H1 (cell line): Measurements from ENCODE around the gene TTC33. TPM values are rescaled to one million over a fixed set of nuclear protein-coding genes. Genes with fewer than 3 reads are reported as not detected.

ENCODE experiments used
- CTCF ChIA-PET: fragments of 300-600 bp; sonication (Branson Sonifier 250); formaldehyde crosslinking; loops from one replicate; lab custom pipeline; 2021; ENCODE audit not compliant: partially characterized antibody; lab: Charles Lee
- POLR2A ChIA-PET: fragments of 300-600 bp; sonication (Branson Sonifier 250); formaldehyde crosslinking; loops from one replicate; lab custom pipeline; 2021; ENCODE audit warnings: inconsistent platforms; ENCODE audit not compliant: partially characterized antibody; lab: Charles Lee
- DNase-seq, 2 experiments: peaks; one replicate each; pipeline versions ENCODE4 v3.0.0 to v3.0.0-alpha.2; 2010 to 2022; ENCODE audit warnings: low spot score in 2 of 2, low read depth in 1 of 2, mixed read lengths in 1 of 2
- FAIRE-seq: peaks from 2 replicates; lab custom pipeline; 2011; peaks lifted over from hg19 to GRCh38; lab: Jason Lieb, UNC
- H2AFZ ChIP-seq: 2 replicates; pipeline ENCODE4 v1.8.1; 2012; ENCODE audit warnings: low read length, inconsistent platforms
- H2AK5ac ChIP-seq: 2 replicates; pipeline ENCODE4 v1.6.1; 2013; ENCODE audit warnings: low read depth, low read length
- H2BK120ac ChIP-seq: replicated peaks from 2 replicates; pipeline ENCODE3; 2013; ENCODE audit warnings: low read depth, low read length, inconsistent platforms
- H2BK12ac ChIP-seq: 2 replicates; pipeline ENCODE4 v1.6.1; 2013; ENCODE audit warnings: low read depth, low read length
- H2BK15ac ChIP-seq: 2 replicates; pipeline ENCODE4 v1.6.1; 2013; ENCODE audit warnings: low read length
- H2BK20ac ChIP-seq: 2 replicates; pipeline ENCODE4 v1.6.1; 2013; ENCODE audit warnings: low read length
- H2BK5ac ChIP-seq: 2 replicates; pipeline ENCODE4 v1.6.1; 2013; ENCODE audit warnings: low read depth, low read length
- H3K14ac ChIP-seq: 2 replicates; pipeline ENCODE4 v1.6.1; 2013; ENCODE audit warnings: inconsistent platforms; ENCODE audit not compliant: insufficient read length
- H3K18ac ChIP-seq: 2 replicates; pipeline ENCODE4 v1.6.1; 2013; ENCODE audit warnings: low read length; ENCODE audit errors: extremely low read depth
- H3K23ac ChIP-seq: 2 replicates; pipeline ENCODE4 v1.6.1; 2013; ENCODE audit warnings: inconsistent platforms; ENCODE audit not compliant: insufficient read length
- H3K23me2 ChIP-seq: 2 replicates; pipeline ENCODE4 v1.6.1; 2013; ENCODE audit warnings: low read depth, low read length
- H3K27ac ChIP-seq: 2 replicates; pipeline ENCODE4 v1.6.1; 2011; ENCODE audit warnings: low read depth, low read length, inconsistent platforms
- H3K27me3 ChIP-seq, 4 experiments: replicated peaks in 1 of 4; 1 replicate in 1 of 4; 2 replicates in 3 of 4; pipeline versions ENCODE4 v1.6.1 to v1.8.1; 2011 to 2013; ENCODE audit warnings: low read length in 3 of 4, mild to moderate bottlenecking in 3 of 4, inconsistent platforms in 2 of 4, mixed read lengths in 2 of 4, moderate library complexity in 1 of 4; ENCODE audit not compliant: control insufficient read depth in 3 of 4, insufficient read depth in 3 of 4; ENCODE audit errors: extremely low read depth in 1 of 4
- H3K36me3 ChIP-seq, 4 experiments: 2 replicates each; pipeline versions ENCODE4 v1.6.1 to v1.8.1; 2011 to 2013; ENCODE audit warnings: mild to moderate bottlenecking in 4 of 4, low read length in 3 of 4, moderate library complexity in 2 of 4, control low read depth in 1 of 4, inconsistent platforms in 1 of 4; ENCODE audit not compliant: insufficient read depth in 4 of 4, control insufficient read depth in 2 of 4
- H3K4ac ChIP-seq: replicated peaks from 2 replicates; pipeline ENCODE3; 2013; ENCODE audit warnings: low read length, low read depth, mixed read lengths, inconsistent platforms; ENCODE audit not compliant: insufficient read length
- H3K4me1 ChIP-seq, 4 experiments: replicated peaks in 1 of 4; 1 replicate in 1 of 4; 2 replicates in 3 of 4; pipeline versions ENCODE4 v1.6.1 to v1.8.1; 2011 to 2013; ENCODE audit warnings: low read length in 3 of 4, inconsistent platforms in 2 of 4, mixed read lengths in 1 of 4; ENCODE audit not compliant: insufficient read depth in 4 of 4, control insufficient read depth in 3 of 4
- H3K4me2 ChIP-seq, 2 experiments: 2 replicates each; pipeline versions ENCODE4 v1.6.1 to v1.8.1; 2011 to 2013; ENCODE audit warnings: low read depth in 2 of 2, low read length in 2 of 2, control low read depth in 1 of 2, inconsistent platforms in 1 of 2, mild to moderate bottlenecking in 1 of 2; ENCODE audit not compliant: insufficient read depth in 1 of 2
- H3K4me3 ChIP-seq, 4 experiments: fragments of 200-600, 300-600 bp in 1 of 4; sonication (generic), shearing (Covaris generic), sonication (Bioruptor Twin) in 1 of 4; 2 replicates each; pipeline versions ENCODE4 v1.5.1 to v1.8.1; 2011 to 2016; ENCODE audit warnings: low read length in 4 of 4, low read depth in 3 of 4, control low read depth in 2 of 4, inconsistent platforms in 2 of 4, mild to moderate bottlenecking in 2 of 4, mixed read lengths in 1 of 4, moderate library complexity in 1 of 4; ENCODE audit not compliant: insufficient read depth in 2 of 4; ENCODE audit errors: extremely low read depth in 1 of 4
- H3K56ac ChIP-seq: replicated peaks from 2 replicates; pipeline ENCODE3; 2013; ENCODE audit warnings: low read depth, mild to moderate bottlenecking, mixed read lengths, low read length, inconsistent platforms; ENCODE audit not compliant: insufficient read length
- H3K79me1 ChIP-seq: 2 replicates; pipeline ENCODE4 v1.6.1; 2013; ENCODE audit warnings: low read depth, low read length, control low read depth
- H3K79me2 ChIP-seq, 2 experiments: 2 replicates each; pipeline versions ENCODE4 v1.6.1 to v1.8.1; 2012 to 2013; ENCODE audit warnings: low read length in 2 of 2, mild to moderate bottlenecking in 2 of 2, inconsistent platforms in 1 of 2; ENCODE audit not compliant: insufficient read depth in 2 of 2, control insufficient read depth in 1 of 2
- H3K9ac ChIP-seq, 4 experiments: replicated peaks in 1 of 4; 1 replicate in 1 of 4; 2 replicates in 3 of 4; pipeline versions ENCODE4 v1.6.1 to v1.8.1; 2011 to 2013; ENCODE audit warnings: low read depth in 3 of 4, low read length in 3 of 4, control low read depth in 2 of 4, mild to moderate bottlenecking in 2 of 4, moderate library complexity in 2 of 4, inconsistent platforms in 1 of 4; ENCODE audit errors: extremely low read depth in 1 of 4
- H3K9me3 ChIP-seq, 2 experiments: 2 replicates each; pipeline versions ENCODE4 v1.6.1 to v1.8.1; 2012 to 2013; ENCODE audit warnings: mild to moderate bottlenecking in 2 of 2, moderate library complexity in 2 of 2, control low read depth in 1 of 2, inconsistent platforms in 1 of 2, low read depth in 1 of 2, low read length in 1 of 2, mixed read lengths in 1 of 2; ENCODE audit not compliant: insufficient read depth in 2 of 2
- H4K20me1 ChIP-seq, 2 experiments: replicated peaks in 1 of 2; 2 replicates each; pipeline versions ENCODE3 to v1.8.1; 2011 to 2013; ENCODE audit warnings: inconsistent platforms in 2 of 2, low read length in 2 of 2, mild to moderate bottlenecking in 1 of 2; ENCODE audit not compliant: insufficient read depth in 2 of 2, control insufficient read depth in 1 of 2
- H4K5ac ChIP-seq: 2 replicates; pipeline ENCODE4 v1.6.1; 2013; ENCODE audit warnings: low read length, low read depth, mixed read lengths, inconsistent platforms; ENCODE audit not compliant: insufficient read length
- H4K8ac ChIP-seq: 2 replicates; pipeline ENCODE4 v1.8.0; 2013; ENCODE audit warnings: mild to moderate bottlenecking, moderate library complexity, low read length, inconsistent platforms; ENCODE audit not compliant: insufficient read depth; ENCODE audit errors: extremely low read depth
- H4K91ac ChIP-seq: replicated peaks from 2 replicates; pipeline ENCODE3; 2013; ENCODE audit warnings: low read length, mixed read lengths, inconsistent platforms; ENCODE audit not compliant: insufficient read length
- ASH2L ChIP-seq: fragments of 200-600, 300-600 bp; sonication (generic); IDR thresholded peaks from one replicate; pipeline ENCODE4 v1.7.1; 2017; ENCODE audit warnings: low read length
- CHD1 ChIP-seq: IDR thresholded peaks from 2 replicates; pipeline ENCODE4 v1.6.1; 2012; ENCODE audit warnings: low read depth, low read length, improper control_type of control experiment
- NANOG ChIP-seq: IDR thresholded peaks from 2 replicates; pipeline ENCODE4 v1.6.1; 2011; ENCODE audit warnings: low read length, low read depth, mild to moderate bottlenecking, inconsistent platforms; ENCODE audit not compliant: insufficient read depth, poor library complexity, severe bottlenecking
- PHF8 ChIP-seq: fragments of 200-600 bp; sonication (generic); conservative IDR thresholded peaks from 2 replicates; pipeline ENCODE4 v1.7.1; 2012; ENCODE audit warnings: low read depth, mild to moderate bottlenecking, inconsistent platforms, low read length, moderate library complexity
- RBBP5 ChIP-seq: IDR thresholded peaks from 2 replicates; pipeline ENCODE4 v1.7.1; 2012; ENCODE audit warnings: low read depth, mild to moderate bottlenecking, inconsistent platforms, low read length, moderate library complexity, borderline replicate concordance
- SIN3A ChIP-seq, 2 experiments: IDR thresholded peaks in 1 of 2; conservative IDR thresholded peaks in 1 of 2; 2 replicates each; pipeline ENCODE4 v1.6.1; 2011 to 2012; ENCODE audit warnings: low read length in 2 of 2, improper control_type of control experiment in 1 of 2, low read depth in 1 of 2, mild to moderate bottlenecking in 1 of 2
- TEAD4 ChIP-seq: IDR thresholded peaks from 2 replicates; pipeline ENCODE4 v1.6.1; 2012; ENCODE audit warnings: low read depth, low read length, inconsistent platforms, mixed read lengths
- WGBS, 2 experiments: shearing (Covaris generic) in 1 of 2; methylation state at CpG; one replicate each; pipeline versions ENCODE4 v1.1.6 to v1.1.7; 2013 to 2015; ENCODE audit warnings: low lambda C conversion rate in 2 of 2, mixed read lengths in 2 of 2, inconsistent platforms in 1 of 2, low coverage in 1 of 2, missing lambda C conversion rate in 1 of 2; ENCODE audit not compliant: insufficient replicate concordance in 2 of 2, insufficient coverage in 1 of 2, insufficient read length in 1 of 2; ENCODE audit errors: extremely low coverage in 1 of 2, missing lambda C conversion rate in 1 of 2; 5-methylcytosine and 5-hydroxymethylcytosine counted together
- polyA plus RNA-seq, 7 experiments: library from polyadenylated mRNA; depleted of rRNA in 3 of 7; stranded (reverse) in 5 of 7; unstranded in 2 of 7; fragments of >200 nt in 5 of 7; fragments of 200-250 nt in 2 of 7; gene quantifications; 1 replicate in 5 of 7; 2 replicates in 1 of 7; 4 replicates in 1 of 7; pipeline versions ENCODE4 v1.2.1 to v1.2.3, GENCODE V29; 2011 to 2013; ENCODE audit warnings: missing spikeins in 2 of 7, mixed read lengths in 2 of 7
- total RNA-seq: library from RNA; stranded (reverse); fragmentation: NEBNext Ultra II Directional; extraction: Animal tissue kit (Norgen Biotek cat#: 25700); gene quantifications from 2 replicates; pipeline ENCODE4 v1.2.1, GENCODE V29; 2021

TTC33 gene
- total and polyA plus RNA-seq, 2 of the 8 experiments (the other 6 are each of a cell fraction or from before 2014, with no cell fraction given): 1.2 to 12.6 TPM

DNA sequence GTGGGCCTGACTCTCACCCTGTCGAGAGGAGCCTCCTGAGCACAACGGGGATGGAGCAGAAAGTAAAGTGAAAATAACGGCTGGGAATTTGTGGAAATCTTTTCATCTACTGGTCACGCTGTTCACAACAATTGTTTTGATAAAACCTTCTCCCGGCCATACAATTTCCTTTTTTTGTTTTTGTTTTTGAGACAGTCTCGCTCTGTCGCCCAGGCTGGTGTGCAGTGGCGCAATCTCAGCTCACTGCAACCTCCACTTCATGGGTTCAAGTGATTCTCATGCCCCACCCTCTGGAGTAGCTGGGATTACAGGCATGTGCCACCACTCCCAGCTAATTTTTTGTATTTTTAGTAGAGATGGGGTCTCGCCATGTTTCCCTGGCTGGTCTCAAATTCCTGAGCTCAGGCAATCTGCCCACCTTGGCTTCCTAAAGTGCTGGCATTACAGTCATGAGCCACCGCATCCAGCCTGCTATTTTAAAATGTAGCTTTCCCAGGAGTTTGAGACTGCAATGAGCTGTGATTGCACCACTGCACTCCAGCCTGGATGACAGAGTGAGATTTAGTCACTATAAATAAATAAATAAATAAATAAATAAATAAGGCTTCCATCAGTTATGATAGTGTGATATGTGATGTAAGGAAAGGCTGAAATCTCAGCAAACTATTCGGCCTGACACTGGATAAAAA, 149.5 kb downstream of the TTC33 start:
- no peaks in the 10 kb centered on the region for H3K79me1 ChIP-seq
- no peak overlapping the region for H3K27ac ChIP-seq
- CTCF ChIA-PET: interaction anchor here (1.1 kb wide), 1 partner anchor 31 kb away, joined by 3 read pairs; no protein-coding TSS in a partner anchor
- WGBS, 2 experiments: 87% methylated on average over 11 of the region's 11 CpGs; no CpG with 5 or more reads in 1 of the 2 experiments
- H2AK5ac ChIP-seq: no peak overlapping the region
- H3K18ac ChIP-seq: no peak overlapping the region
- H3K9me3 ChIP-seq: no peaks in the 10 kb centered on the region
- no peak overlapping the region for H3K14ac ChIP-seq
- H2BK20ac ChIP-seq: no peak overlapping the region
- no peak overlapping the region for H2BK12ac ChIP-seq
- no peak overlapping the region for H3K9ac ChIP-seq
- TF ChIP-seq PHF8 (no peak), RBBP5 (no peak), CHD1 (no peak), NANOG (no peak), SIN3A (conservative IDR thresholded peaks at IDR 0.05 in 1 of 2, IDR thresholded peaks at IDR 0.05 in 1 of 2; ENCODE audit: low read depth in 1 of 2, low read length in 2 of 2) (no peak), TEAD4 (no peak), ASH2L (no peak)
- H3K56ac ChIP-seq: no peak overlapping the region
- POLR2A ChIA-PET: no interaction called here
- H3K23ac ChIP-seq: no peak overlapping the region
- H4K5ac ChIP-seq: no peak overlapping the region
- H3K23me2 ChIP-seq: no peaks in the 10 kb centered on the region
- DNase-seq (no peak), FAIRE-seq (no peak)
- H3K4me3 ChIP-seq: no peak overlapping the region
- no peak overlapping the region for H3K4me2 ChIP-seq
- H3K27me3 ChIP-seq: no peaks in the 10 kb centered on the region
- no peaks in the 10 kb centered on the region for H3K4me1 ChIP-seq
- no peak overlapping the region for H2BK5ac ChIP-seq
- no peak overlapping the region for H3K4ac ChIP-seq
- H3K79me2 ChIP-seq: no peaks in the 10 kb centered on the region
- no peaks in the 10 kb centered on the region for H3K36me3 ChIP-seq
- no peak overlapping the region for H2BK120ac ChIP-seq
- H4K91ac ChIP-seq: no peak overlapping the region
- no peak overlapping the region for H2AFZ ChIP-seq
- H2BK15ac ChIP-seq: no peak overlapping the region
- H4K8ac ChIP-seq: no peak overlapping the region
- no peaks in the 10 kb centered on the region for H4K20me1 ChIP-seq
